Rectal smooth muscle tissue (tissue), 1 donor: ENCODE data around the gene GRM1.

Source experiments
- H3K27ac ChIP-seq: one replicate; pipeline ENCODE4 v1.7.0; 2013; ENCODE audit warnings: low read depth, low read length, inconsistent platforms
- H3K27me3 ChIP-seq: one replicate; pipeline ENCODE4 v1.7.0; 2013; ENCODE audit warnings: low read length; ENCODE audit not compliant: control insufficient read depth, insufficient read depth
- H3K36me3 ChIP-seq: one replicate; pipeline ENCODE4 v1.7.0; 2013; ENCODE audit warnings: low read length; ENCODE audit not compliant: control insufficient read depth, insufficient read depth
- H3K4me1 ChIP-seq: one replicate; pipeline ENCODE4 v1.7.0; 2013; ENCODE audit warnings: low read length; ENCODE audit not compliant: control insufficient read depth, insufficient read depth
- H3K4me3 ChIP-seq: one replicate; pipeline ENCODE4 v1.7.0; 2013; ENCODE audit warnings: low read length
- H3K9ac ChIP-seq: one replicate; pipeline ENCODE4 v1.7.0; 2013; ENCODE audit warnings: low read length

Gene GRM1

DNA sequence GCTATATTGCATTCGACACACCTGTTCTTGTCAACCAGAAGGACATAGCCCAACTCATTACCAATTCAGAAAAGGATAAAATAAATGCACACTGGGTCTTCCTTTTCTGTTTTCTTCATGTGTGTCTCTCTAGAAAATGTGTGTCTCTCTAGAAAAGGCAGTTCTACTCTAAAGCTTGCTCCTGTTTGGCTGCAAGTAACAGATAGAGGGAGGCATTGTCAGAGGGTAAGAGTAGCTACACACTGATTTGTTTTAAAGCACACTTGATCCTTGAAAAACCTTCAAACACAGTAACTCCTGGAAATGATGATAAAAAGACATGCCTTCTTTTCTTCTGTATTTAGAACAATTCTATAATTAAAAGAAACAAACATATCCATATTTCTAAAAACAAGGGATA is 21.3 kb downstream of the GRM1 start:
- Histone ChIP-seq H3K27me3 (no peaks in the 10 kb centered on the region), H3K9ac (no peak overlapping the region), H3K27ac (no peak overlapping the region), H3K36me3 (no peaks in the 10 kb centered on the region), H3K4me3 (no peak overlapping the region), H3K4me1 (no peaks in the 10 kb centered on the region)

DNA sequence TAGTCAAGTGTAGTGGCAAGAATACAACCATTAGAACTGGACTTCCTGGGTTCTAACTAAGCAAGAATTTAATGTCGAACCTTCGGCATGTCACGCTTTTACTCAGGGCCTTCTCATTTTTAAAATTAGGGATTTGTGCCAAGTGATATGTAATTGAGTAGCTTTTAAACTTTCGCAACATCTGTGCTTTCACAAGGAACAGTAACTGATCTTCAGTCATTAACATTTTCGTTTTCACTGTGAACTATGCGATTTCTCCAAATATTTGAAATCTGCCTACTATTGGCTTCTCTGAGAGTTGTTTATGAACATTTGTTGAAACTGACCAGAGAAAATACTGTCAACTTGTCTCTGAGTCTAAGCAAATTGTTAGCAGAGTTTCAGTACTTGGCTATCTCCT is 27.6 kb downstream of the GRM1 start:
- Histone ChIP-seq H3K36me3 (no peaks in the 10 kb centered on the region), H3K27me3 (no peaks in the 10 kb centered on the region), H3K4me1 (no peaks in the 10 kb centered on the region), H3K4me3 (no peak overlapping the region), H3K9ac (no peak overlapping the region), H3K27ac (no peak overlapping the region)

DNA sequence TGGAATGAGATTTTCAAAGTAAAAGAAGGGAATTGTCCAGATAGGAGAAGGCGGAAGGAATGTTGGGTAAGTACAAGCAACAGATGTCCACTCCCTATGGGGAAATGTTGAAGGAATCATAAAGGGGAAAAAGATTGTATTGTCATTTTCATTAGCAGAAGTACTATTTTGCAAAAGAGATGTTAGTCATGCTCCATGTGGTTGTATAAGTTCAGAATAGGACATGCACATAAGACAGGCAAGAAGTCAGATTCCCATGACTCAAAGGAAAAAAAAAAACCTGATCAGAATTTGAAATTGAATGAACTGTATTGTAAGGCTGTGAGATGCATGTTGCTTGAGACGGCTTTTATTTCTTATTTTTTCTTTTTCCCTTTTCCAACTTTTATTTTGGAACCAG is 36.8 kb downstream of the GRM1 start:
- Histone ChIP-seq H3K27ac (no peak overlapping the region), H3K9ac (no peak overlapping the region), H3K4me1 (no peaks in the 10 kb centered on the region), H3K27me3 (no peaks in the 10 kb centered on the region), H3K4me3 (no peak overlapping the region), H3K36me3 (no peaks in the 10 kb centered on the region)

- Histone ChIP-seq H3K4me1 (no peaks in the 10 kb centered on the region), H3K27ac (no peak overlapping the region), H3K9ac (no peak overlapping the region), H3K4me3 (no peak overlapping the region), H3K27me3 (no peaks in the 10 kb centered on the region), H3K36me3 (no peaks in the 10 kb centered on the region)
Observed at GRCh38 chr6:146066506-146066905, 37.6 kb downstream of the GRM1 start.

- Histone ChIP-seq H3K27ac (no peak overlapping the region), H3K9ac (no peak overlapping the region), H3K27me3 (no peaks in the 10 kb centered on the region), H3K36me3 (no peaks in the 10 kb centered on the region), H3K4me1 (no peaks in the 10 kb centered on the region), H3K4me3 (no peak overlapping the region)
Observed at GRCh38 chr6:146071781-146072180, 42.9 kb downstream of the GRM1 start.

DNA sequence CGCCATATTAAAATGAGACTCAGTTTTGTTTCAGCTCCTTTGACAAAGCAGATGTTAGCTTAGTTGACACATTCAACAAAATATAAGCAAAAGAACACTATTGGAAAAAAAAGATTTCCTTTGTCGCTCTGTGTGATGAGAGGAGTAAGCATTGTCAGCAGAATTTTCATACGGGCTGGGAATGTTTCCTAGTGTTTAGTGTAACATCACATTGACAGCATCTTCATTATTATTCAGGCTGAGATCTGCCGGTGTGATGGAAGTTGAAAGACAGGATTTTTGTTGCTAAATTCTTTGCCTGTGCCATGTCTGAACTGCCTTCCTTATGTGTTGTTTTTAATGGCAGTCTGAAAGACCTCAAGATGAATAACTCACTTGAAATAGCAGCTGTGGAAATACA is 49.1 kb downstream of the GRM1 start:
- H3K27me3 ChIP-seq = no peaks in the 10 kb centered on the region
- H3K36me3 ChIP-seq = no peaks in the 10 kb centered on the region
- H3K4me1 ChIP-seq = no peaks in the 10 kb centered on the region
- no peak overlapping the region for H3K27ac ChIP-seq
- no peak overlapping the region for H3K9ac ChIP-seq
- no peak overlapping the region for H3K4me3 ChIP-seq

DNA sequence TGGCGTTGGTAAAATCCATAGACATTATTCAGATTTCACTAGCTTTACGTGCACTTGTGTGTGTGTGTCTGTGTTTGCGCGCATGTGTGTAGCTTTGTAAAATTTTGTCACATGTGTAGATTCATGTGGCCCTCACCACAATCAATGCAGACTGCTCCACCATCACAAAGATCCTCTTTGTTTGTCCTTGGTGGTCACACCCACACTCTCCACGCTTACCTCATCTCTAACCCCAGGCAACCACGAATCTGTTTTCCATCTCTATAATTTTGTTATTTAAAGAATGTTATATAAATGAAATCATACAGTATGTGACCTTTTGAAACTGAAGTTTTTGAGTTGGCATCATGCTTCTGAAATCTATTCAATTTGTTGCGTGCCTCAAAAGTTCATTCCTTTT is 58.5 kb downstream of the GRM1 start:
- Histone ChIP-seq H3K36me3 (no peaks in the 10 kb centered on the region), H3K4me3 (no peak overlapping the region), H3K27ac (no peak overlapping the region), H3K9ac (no peak overlapping the region), H3K4me1 (no peaks in the 10 kb centered on the region), H3K27me3 (no peaks in the 10 kb centered on the region)

DNA sequence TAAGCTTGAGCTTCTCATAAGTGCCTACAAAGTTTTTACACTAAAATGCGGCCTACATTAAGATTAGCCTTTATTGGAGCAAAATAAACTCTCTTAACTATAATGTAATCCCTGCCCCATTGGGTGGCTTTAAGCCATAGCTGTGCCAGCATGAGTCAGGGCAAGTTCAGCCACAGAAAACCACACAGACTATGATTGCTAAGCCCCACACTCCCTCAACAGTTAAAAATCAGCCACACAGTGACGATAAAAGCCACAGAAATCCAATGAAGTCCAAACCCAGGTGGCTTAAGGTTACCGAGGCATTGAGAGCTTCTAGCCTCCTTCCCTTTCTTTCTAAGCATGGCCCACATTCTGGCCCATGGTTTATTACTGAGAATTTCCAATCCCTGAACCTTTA is 61.6 kb downstream of the GRM1 start:
- no peak overlapping the region for H3K27ac ChIP-seq
- H3K27me3 ChIP-seq = no peaks in the 10 kb centered on the region
- no peak overlapping the region for H3K9ac ChIP-seq
- no peaks in the 10 kb centered on the region for H3K4me1 ChIP-seq
- no peaks in the 10 kb centered on the region for H3K36me3 ChIP-seq
- no peak overlapping the region for H3K4me3 ChIP-seq

GRCh38 chr6:146092961-146093686 is 64.3 kb downstream of the GRM1 start:
- Histone ChIP-seq H3K4me3 (no peak overlapping the region), H3K27ac (no peak overlapping the region), H3K27me3 (no peaks in the 10 kb centered on the region), H3K4me1 (no peaks in the 10 kb centered on the region), H3K9ac (no peak overlapping the region), H3K36me3 (no peaks in the 10 kb centered on the region)

- Histone ChIP-seq H3K9ac (no peak overlapping the region), H3K36me3 (no peaks in the 10 kb centered on the region), H3K27ac (no peak overlapping the region), H3K4me3 (no peak overlapping the region), H3K27me3 (no peaks in the 10 kb centered on the region), H3K4me1 (no peaks in the 10 kb centered on the region)
Observed at GRCh38 chr6:146095481-146095880, 66.6 kb downstream of the GRM1 start.

DNA sequence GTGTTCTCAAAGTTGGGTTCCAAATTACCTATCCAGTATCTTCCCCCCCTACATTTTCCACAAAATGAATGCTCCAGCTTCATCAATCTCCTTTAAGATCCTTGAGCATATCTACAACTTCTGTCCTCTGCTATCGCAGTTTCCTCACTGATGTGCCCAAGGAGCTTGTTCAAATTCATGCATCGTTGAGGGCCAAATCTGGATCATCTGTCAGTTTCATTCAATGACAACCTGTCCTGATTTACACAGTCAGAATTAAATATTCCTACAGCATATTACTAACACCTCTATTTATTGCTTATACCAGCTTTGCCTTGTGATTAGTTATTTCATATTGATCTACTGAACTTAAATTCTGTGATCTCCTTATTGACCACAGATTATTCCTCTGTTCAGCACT is 68.7 kb downstream of the GRM1 start:
- H3K36me3 ChIP-seq = no peaks in the 10 kb centered on the region
- no peaks in the 10 kb centered on the region for H3K27me3 ChIP-seq
- H3K9ac ChIP-seq = no peak overlapping the region
- H3K4me1 ChIP-seq = no peaks in the 10 kb centered on the region
- H3K27ac ChIP-seq = no peak overlapping the region
- no peak overlapping the region for H3K4me3 ChIP-seq

DNA sequence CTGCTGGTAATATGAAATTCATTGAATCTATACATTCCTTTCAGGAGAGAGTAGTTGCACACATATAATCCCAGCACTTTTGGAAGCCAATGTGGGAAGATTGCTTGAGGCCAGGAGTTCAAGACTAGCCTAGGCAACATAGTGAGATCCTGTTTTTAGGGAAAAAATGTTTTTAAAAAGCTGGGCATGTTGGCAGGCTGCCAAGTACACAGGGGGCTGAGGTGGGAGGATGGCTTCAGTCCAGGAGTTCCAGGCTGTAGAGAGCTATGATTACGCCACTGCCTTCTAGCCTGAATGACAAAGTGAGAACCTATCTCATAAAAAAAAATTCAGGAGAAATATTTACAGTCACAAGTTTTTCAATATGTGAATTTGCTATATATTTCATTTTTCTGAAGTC is 71.9 kb downstream of the GRM1 start:
- Histone ChIP-seq H3K4me3 (no peak overlapping the region), H3K27ac (no peak overlapping the region), H3K36me3 (no peaks in the 10 kb centered on the region), H3K4me1 (no peaks in the 10 kb centered on the region), H3K9ac (no peak overlapping the region), H3K27me3 (no peaks in the 10 kb centered on the region)

GRCh38 chr6:146103416-146104072 is 74.7 kb downstream of the GRM1 start:
- H3K4me3 ChIP-seq = no peak overlapping the region
- H3K27ac ChIP-seq = no peak overlapping the region
- H3K4me1 ChIP-seq = no peaks in the 10 kb centered on the region
- H3K36me3 ChIP-seq = no peaks in the 10 kb centered on the region
- no peak overlapping the region for H3K9ac ChIP-seq
- H3K27me3 ChIP-seq = no peaks in the 10 kb centered on the region
